ENCODE results near the gene SAMD4A. TPM values are rescaled to one million over a fixed set of nuclear protein-coding genes. Genes with fewer than 3 reads are reported as not detected.

Gene SAMD4A
- total RNA-seq, 1 experiment from 2014 or later = 9.6 TPM

DNA sequence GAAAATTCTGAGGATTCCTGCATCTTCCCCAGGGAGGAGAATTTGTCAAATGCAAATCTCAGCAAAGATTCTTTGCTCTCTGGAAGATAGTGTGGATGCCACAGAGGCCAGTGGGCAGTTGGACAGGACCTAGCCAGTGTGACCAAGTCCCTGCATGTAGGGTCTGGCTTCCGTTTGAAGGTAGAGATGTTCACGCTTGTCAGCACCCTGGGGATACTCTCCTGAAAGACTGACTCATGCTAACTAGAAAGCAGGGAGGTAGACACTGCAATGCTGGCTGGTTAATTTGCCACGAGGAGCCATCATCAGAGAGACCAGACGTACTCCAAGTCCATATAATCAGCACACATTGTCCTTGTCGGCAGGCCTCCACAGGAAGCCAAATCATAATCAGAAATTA lies 130.1 kb downstream of the SAMD4A start:
- Histone ChIP-seq H2BK120ac (ENCODE audit: low read depth, low read length, poor library complexity, severe bottlenecking) (no peak overlapping the region), H3T11ph (ENCODE audit: low read length) (no peak overlapping the region), H3K9me3 (ENCODE audit: control insufficient read depth, low read depth, low read length) (no peaks in the 10 kb centered on the region), H2AFZ (ENCODE audit: low read length) (no peak overlapping the region), H4K8ac (replicated peaks; ENCODE audit: insufficient read length, low read depth, low read length) (no peak overlapping the region), H2BK5ac (ENCODE audit: insufficient read length, low read length) (no peak overlapping the region), H3K27ac (ENCODE audit: insufficient read length, low read depth, low read length) (no peak overlapping the region), H2BK12ac (ENCODE audit: insufficient read length, low read depth, low read length) (no peak overlapping the region), H3K9ac (ENCODE audit: extremely low read depth, insufficient read length, low read length) (no peak overlapping the region), H3K23ac (ENCODE audit: insufficient read length, low read depth, low read length) (no peak overlapping the region), H3K18ac (ENCODE audit: insufficient read length, low read depth, low read length) (no peak overlapping the region), H3K79me2 (ENCODE audit: insufficient read depth, low read length) (no peaks in the 10 kb centered on the region), H2BK20ac (ENCODE audit: low read depth, low read length, poor library complexity, severe bottlenecking) (no peak overlapping the region), H4K5ac (ENCODE audit: insufficient read length, low read depth, low read length) (no peak overlapping the region), H3K27me3 (ENCODE audit: insufficient read depth, low read length) (no peaks in the 10 kb centered on the region), H4K91ac (ENCODE audit: insufficient read length, low read depth, low read length) (no peak overlapping the region), H4K20me1 (ENCODE audit: control insufficient read depth, insufficient read depth, insufficient read length) (no peaks in the 10 kb centered on the region), H3K4me2 (ENCODE audit: insufficient read depth, insufficient read length, low read length) (no peak overlapping the region), H3K79me1 (ENCODE audit: insufficient read depth, low read depth, low read length, poor library complexity, severe bottlenecking) (no peaks in the 10 kb centered on the region), H3K4me1 (ENCODE audit: insufficient read depth, low read length) (no peaks in the 10 kb centered on the region), H2BK15ac (ENCODE audit: low read depth, low read length) (no peak overlapping the region), H3K23me2 (ENCODE audit: insufficient read length, low read depth, low read length, poor library complexity, severe bottlenecking) (no peaks in the 10 kb centered on the region), H3K56ac (ENCODE audit: insufficient read length, low read depth, low read length) (no peak overlapping the region), H3K4ac (ENCODE audit: low read depth, low read length) (no peak overlapping the region), H2AK5ac (ENCODE audit: insufficient read length, low read length) (no peak overlapping the region), H3K14ac (ENCODE audit: insufficient read depth, low read length) (no peak overlapping the region)
- H3K4me1 Mint-ChIP-seq = peaks cover 6 to 7% of the 10 kb centered on the region in 2 experiments
- no peak overlapping the region for H3K4me3 Mint-ChIP-seq
- TF ChIP-seq, protein P1, sequence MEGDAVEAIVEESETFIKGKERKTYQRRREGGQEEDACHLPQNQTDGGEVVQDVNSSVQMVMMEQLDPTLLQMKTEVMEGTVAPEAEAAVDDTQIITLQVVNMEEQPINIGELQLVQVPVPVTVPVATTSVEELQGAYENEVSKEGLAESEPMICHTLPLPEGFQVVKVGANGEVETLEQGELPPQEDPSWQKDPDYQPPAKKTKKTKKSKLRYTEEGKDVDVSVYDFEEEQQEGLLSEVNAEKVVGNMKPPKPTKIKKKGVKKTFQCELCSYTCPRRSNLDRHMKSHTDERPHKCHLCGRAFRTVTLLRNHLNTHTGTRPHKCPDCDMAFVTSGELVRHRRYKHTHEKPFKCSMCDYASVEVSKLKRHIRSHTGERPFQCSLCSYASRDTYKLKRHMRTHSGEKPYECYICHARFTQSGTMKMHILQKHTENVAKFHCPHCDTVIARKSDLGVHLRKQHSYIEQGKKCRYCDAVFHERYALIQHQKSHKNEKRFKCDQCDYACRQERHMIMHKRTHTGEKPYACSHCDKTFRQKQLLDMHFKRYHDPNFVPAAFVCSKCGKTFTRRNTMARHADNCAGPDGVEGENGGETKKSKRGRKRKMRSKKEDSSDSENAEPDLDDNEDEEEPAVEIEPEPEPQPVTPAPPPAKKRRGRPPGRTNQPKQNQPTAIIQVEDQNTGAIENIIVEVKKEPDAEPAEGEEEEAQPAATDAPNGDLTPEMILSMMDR (conservative IDR thresholded peaks at IDR 0.05) = no peak
- no peaks in the 10 kb centered on the region for H3K36me3 Mint-ChIP-seq (ENCODE audit: insufficient read depth in 1 of 3, low read depth in 3 of 3)
- no CpG with 5 or more reads among the region's 5 CpGs for WGBS (ENCODE audit: extremely low coverage, insufficient read length, low lambda C conversion rate)
- no peaks in the 10 kb centered on the region for H3K9me3 Mint-ChIP-seq
- no peak overlapping the region for H3K27ac Mint-ChIP-seq
- H3K27me3 Mint-ChIP-seq (ENCODE audit: low read depth) = no peaks in the 10 kb centered on the region
- no peak for DNase-seq
